Lower lobe of right lung (tissue), 2 donors: ENCODE results near the gene RAB11FIP5. TPM values are rescaled to one million over a fixed set of nuclear protein-coding genes. Genes with fewer than 3 reads are reported as not detected.
A peak's percentile ranks its signal among the peaks of the same experiment; 100 is the strongest.

Source experiments
- ATAC-seq, 2 donors: fragments of 200-7000 bp; cut with Tn5 transposase; one replicate each; pipeline ENCODE4 v1.9.1; 2020 to 2022; ENCODE audit warnings: mild to moderate bottlenecking in 2 of 2, moderate library complexity in 2 of 2
- DNase-seq: peaks from one replicate; pipeline ENCODE4 v3.0.0-alpha.2; 2020
- H3K27ac ChIP-seq: fragments of 200-600 bp; one replicate; pipeline ENCODE4 v1.8.0; 2022
- H3K27me3 ChIP-seq: fragments of 200-600 bp; one replicate; pipeline ENCODE4 v1.8.0; 2022; ENCODE audit warnings: low read depth
- H3K36me3 ChIP-seq: fragments of 200-600 bp; one replicate; pipeline ENCODE4 v1.8.0; 2022; ENCODE audit warnings: mild to moderate bottlenecking
- H3K4me1 ChIP-seq: fragments of 200-600 bp; one replicate; pipeline ENCODE4 v1.8.0; 2022
- H3K4me3 ChIP-seq: fragments of 200-600 bp; one replicate; pipeline ENCODE4 v1.8.0; 2022; ENCODE audit warnings: mild to moderate bottlenecking
- H3K9me3 ChIP-seq: fragments of 200-600 bp; one replicate; pipeline ENCODE4 v1.8.0; 2022
- intact Hi-C: fragments of 100-400 bp; cut with DNase I; formaldehyde crosslinking; loops from one replicate; pipeline ENCODE4 v1.11.0; 2022
- total RNA-seq: library from RNA; stranded (reverse); fragmentation: NEBNext Ultra II Directional; extraction: Animal tissue kit (Norgen Biotek cat#: 25700); gene quantifications from one replicate; pipeline ENCODE4 v1.2.1, GENCODE V29; 2021
- TF ChIP-seq, protein P1 (sequence below): fragments of 200-600 bp; IDR thresholded peaks from one replicate; pipeline ENCODE4 v1.8.0; 2022; ENCODE audit warnings: antibody characterized with exemption, mild to moderate bottlenecking
- donor health status: DM: no; HTN: yes; CAD: no; lungs with severe emphysema.

Gene RAB11FIP5
- total RNA-seq, 1 donor from 2014 or later, result 20.6 TPM

DNA sequence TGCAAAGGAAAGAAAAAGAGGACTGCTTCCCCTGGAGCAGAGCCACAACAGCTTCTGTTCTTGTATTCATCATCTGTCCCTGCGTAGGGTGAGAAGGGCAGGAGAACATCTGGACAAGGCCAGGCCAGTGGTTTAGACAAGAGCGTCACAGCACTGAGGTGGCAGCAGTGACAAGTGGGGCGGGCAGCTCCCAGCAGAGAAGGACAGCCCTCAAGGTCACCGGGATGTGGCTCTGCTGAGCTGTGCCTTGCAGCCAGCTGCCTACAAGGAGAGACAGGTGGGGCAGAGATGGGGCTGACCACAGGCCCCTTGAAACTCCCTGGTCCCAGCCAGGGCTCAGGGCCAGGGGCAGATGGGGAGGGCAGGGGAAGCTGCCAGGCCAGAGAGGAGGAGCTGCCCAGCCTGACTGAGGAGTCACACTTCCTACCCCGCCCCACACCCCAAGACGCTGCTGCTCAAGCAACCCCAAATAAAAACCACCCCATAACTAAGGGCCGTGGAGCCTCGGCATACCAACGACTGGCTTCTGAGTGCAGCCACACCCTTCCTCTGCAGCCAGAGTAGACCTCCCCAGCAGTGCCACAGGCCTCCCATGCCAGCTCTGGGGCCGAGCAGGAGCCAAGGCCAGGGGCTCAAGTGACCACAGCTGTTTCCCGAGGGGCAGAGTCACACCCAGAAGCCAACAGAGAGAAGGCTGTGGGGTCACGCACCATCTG is 5.4 kb downstream of the RAB11FIP5 start:
- H3K4me3 ChIP-seq, result no peak overlapping the region
- DNase-seq, result no peak
- peaks cover 58% of the 10 kb centered on the region for H3K4me1 ChIP-seq
- peak overlapping the region; percentile 11 for H3K27ac ChIP-seq
- TF ChIP-seq, protein P1, sequence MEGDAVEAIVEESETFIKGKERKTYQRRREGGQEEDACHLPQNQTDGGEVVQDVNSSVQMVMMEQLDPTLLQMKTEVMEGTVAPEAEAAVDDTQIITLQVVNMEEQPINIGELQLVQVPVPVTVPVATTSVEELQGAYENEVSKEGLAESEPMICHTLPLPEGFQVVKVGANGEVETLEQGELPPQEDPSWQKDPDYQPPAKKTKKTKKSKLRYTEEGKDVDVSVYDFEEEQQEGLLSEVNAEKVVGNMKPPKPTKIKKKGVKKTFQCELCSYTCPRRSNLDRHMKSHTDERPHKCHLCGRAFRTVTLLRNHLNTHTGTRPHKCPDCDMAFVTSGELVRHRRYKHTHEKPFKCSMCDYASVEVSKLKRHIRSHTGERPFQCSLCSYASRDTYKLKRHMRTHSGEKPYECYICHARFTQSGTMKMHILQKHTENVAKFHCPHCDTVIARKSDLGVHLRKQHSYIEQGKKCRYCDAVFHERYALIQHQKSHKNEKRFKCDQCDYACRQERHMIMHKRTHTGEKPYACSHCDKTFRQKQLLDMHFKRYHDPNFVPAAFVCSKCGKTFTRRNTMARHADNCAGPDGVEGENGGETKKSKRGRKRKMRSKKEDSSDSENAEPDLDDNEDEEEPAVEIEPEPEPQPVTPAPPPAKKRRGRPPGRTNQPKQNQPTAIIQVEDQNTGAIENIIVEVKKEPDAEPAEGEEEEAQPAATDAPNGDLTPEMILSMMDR, result no peak
- no peaks in the 10 kb centered on the region for H3K36me3 ChIP-seq
- no peaks in the 10 kb centered on the region for H3K9me3 ChIP-seq
- intact Hi-C loops, result no loop called here
- H3K27me3 ChIP-seq, result no peaks in the 10 kb centered on the region
- ATAC-seq, result peak; percentile 18 to 29

DNA sequence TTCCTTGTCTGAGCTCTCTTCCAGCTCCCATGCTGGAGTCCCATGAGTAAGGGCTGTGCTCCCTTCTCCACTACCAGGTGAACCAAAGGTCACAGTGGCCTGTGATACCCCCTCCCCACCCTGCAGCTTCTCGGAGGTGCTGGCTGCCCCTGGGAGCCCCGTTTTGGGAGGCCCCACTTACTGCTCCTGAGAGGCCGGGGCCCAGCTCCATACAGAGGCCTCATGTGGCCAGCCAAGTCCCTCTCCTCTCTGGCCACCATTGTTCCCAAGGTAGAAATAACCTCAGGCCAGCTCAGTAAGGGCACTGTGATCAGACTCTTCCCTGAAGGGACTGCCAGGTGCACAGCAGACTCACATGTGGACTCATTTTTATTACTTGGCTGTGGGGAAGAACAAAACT is 6.0 kb downstream of the RAB11FIP5 start:
- peaks cover 54% of the 10 kb centered on the region for H3K4me1 ChIP-seq

DNA sequence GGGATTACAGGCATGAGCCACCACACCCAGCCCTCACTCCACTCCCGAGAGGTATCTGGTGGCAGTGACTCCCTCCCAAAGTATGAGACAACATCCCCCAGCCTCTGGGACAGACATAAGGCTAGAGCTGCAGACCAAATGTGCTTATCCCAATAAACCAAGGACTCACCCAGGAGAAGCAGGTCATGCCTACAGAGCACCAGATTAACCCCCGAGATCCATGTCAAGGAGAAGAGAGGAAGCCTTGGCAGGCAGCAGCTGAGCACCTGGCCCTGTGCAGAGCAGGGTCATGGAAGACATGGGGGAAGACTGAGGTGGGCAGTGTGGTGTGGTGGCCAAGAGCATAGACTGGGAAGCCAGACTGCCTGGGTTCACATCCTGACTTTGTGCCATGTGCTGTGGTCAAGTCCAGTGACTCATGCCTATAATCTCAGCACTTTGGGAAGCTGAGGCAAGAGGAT is 7.2 kb downstream of the RAB11FIP5 start:
- no peak for ATAC-seq
- intact Hi-C loops, result no loop called here
- H3K27me3 ChIP-seq, result no peaks in the 10 kb centered on the region
- no peak overlapping the region for H3K27ac ChIP-seq
- peaks cover 41% of the 10 kb centered on the region for H3K4me1 ChIP-seq
- DNase-seq, result no peak
- TF ChIP-seq, protein P1, result no peak
- no peaks in the 10 kb centered on the region for H3K36me3 ChIP-seq
- no peak overlapping the region for H3K4me3 ChIP-seq
- H3K9me3 ChIP-seq, result no peaks in the 10 kb centered on the region

More for the DNA sequence above, 6.0 kb downstream of the RAB11FIP5 start:
- no peak for DNase-seq
- Histone ChIP-seq H3K4me3 (no peak overlapping the region), H3K27me3 (no peaks in the 10 kb centered on the region), H3K36me3 (no peaks in the 10 kb centered on the region), H3K27ac (no peak overlapping the region), H3K9me3 (no peaks in the 10 kb centered on the region)
- intact Hi-C loops, result no loop called here
- TF ChIP-seq, protein P1, result no peak
- ATAC-seq, result no peak

DNA sequence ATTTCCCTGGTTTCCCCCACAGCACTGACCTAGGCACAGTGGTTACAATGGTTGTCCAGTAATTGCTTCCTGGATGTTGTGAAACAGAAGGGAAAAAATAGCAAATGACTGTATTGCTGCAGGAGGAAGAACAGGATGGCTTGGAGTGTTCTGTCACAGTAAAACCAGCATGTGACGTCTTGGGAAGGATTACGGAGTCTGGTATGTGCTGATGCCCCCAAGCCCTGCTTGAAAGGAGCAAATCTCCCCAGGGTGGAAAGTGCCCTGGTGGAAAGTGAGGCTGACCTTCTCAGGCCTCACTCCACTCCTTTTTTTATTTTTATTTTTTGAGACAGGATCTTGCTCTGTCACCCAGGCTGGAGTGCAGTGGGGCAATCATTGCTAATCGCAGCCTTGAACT is 7.8 kb downstream of the RAB11FIP5 start:
- TF ChIP-seq, protein P1, result no peak
- Histone ChIP-seq H3K27me3 (no peaks in the 10 kb centered on the region), H3K27ac (no peak overlapping the region), H3K4me3 (no peak overlapping the region), H3K36me3 (no peaks in the 10 kb centered on the region), H3K4me1 (peaks cover 35% of the 10 kb centered on the region), H3K9me3 (no peaks in the 10 kb centered on the region)
- no peak for ATAC-seq
- intact Hi-C loops, result no loop called here
- DNase-seq, result no peak

DNA sequence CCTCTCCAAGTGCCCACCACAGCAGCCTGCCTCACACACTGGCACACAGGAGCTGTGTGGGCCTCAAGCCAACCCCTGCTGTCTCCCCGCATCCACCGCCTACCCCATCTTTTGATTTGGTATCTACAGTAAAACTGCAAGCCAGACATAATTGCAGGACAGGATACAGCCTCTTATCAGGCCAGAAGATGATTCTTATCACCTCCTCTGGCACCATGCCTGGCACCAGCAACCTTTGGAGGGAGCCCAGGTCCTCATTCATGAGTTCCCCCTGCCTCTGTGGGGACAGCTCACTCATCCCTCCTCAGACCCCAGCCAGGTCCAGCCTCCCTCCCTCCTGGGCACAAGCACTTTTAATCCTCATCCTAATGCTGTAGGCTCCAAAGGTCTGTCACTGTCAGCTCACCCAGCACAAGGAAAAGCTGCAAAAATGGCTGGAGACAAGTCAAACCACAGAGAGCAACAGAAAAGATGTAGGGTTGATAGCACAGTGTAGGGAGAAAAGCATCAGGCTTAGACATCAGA is 9.7 kb downstream of the RAB11FIP5 start:
- ATAC-seq (no peak), DNase-seq (no peak)
- no peaks in the 10 kb centered on the region for H3K36me3 ChIP-seq
- TF ChIP-seq, protein P1, result no peak
- intact Hi-C loops, result no loop called here
- H3K27ac ChIP-seq, result no peak overlapping the region
- H3K9me3 ChIP-seq, result no peaks in the 10 kb centered on the region
- no peak overlapping the region for H3K4me3 ChIP-seq
- peaks cover 27% of the 10 kb centered on the region for H3K4me1 ChIP-seq
- no peaks in the 10 kb centered on the region for H3K27me3 ChIP-seq
